Left ventricle myocardium inferior (tissue), 1 donor: Measurements from ENCODE around the gene VIPR2. TPM values are rescaled to one million over a fixed set of nuclear protein-coding genes. Genes with fewer than 3 reads are reported as not detected.
A peak's percentile ranks its signal among the peaks of the same experiment; 100 is the strongest.

Experiments used
- DNase-seq: peaks from one replicate; pipeline ENCODE4 v3.0.0-alpha.2; 2020
- H3K27ac ChIP-seq: fragments of 200-600 bp; replicated peaks from 2 replicates; pipeline ENCODE4 v1.8.0; 2021
- H3K27me3 ChIP-seq: fragments of 200-600 bp; 2 replicates; pipeline ENCODE4 v1.8.0; 2021; ENCODE audit warnings: low read depth
- H3K36me3 ChIP-seq: fragments of 200-600 bp; 2 replicates; pipeline ENCODE4 v1.8.0; 2021
- H3K4me1 ChIP-seq: fragments of 200-600 bp; 2 replicates; pipeline ENCODE4 v1.8.0; 2021
- H3K4me3 ChIP-seq: fragments of 200-600 bp; 2 replicates; pipeline ENCODE4 v1.8.0; 2021; ENCODE audit warnings: mild to moderate bottlenecking, moderate library complexity
- H3K9me3 ChIP-seq: fragments of 200-600 bp; replicated peaks from 2 replicates; pipeline ENCODE4 v1.8.0; 2021
- CTCF ChIP-seq: fragments of 200-600 bp; IDR thresholded peaks from 2 replicates; pipeline ENCODE4 v1.8.0; 2021; ENCODE audit warnings: antibody characterized with exemption, mild to moderate bottlenecking, borderline replicate concordance
- intact Hi-C: fragments of 100-400 bp; cut with micrococcal nuclease; formaldehyde crosslinking; loops from one replicate; pipeline ENCODE4 v1.11.0; 2022
- total RNA-seq: library from RNA; stranded (reverse); fragmentation: NEBNext Ultra II Directional; extraction: Animal tissue kit (Norgen Biotek cat#: 25700); gene quantifications from one replicate; pipeline ENCODE4 v1.2.1, GENCODE V29; 2021
- donor health status: DM: no; HTN: yes; CAD: no; lungs with severe emphysema.

The VIPR2 gene
- total RNA-seq, 1 donor from 2014 or later: 17.5 TPM

GRCh38 chr7:159067576-159068487, 76.8 kb downstream of the VIPR2 start:
- TF ChIP-seq CTCF: no peak
- intact Hi-C loops: no loop called here
- peak overlapping the region; percentile 19 for H3K4me3 ChIP-seq
- peak overlapping the region; percentile 87 for H3K27ac ChIP-seq
- H3K36me3 ChIP-seq: no peaks in the 10 kb centered on the region
- no peak for DNase-seq
- H3K9me3 ChIP-seq: no peaks in the 10 kb centered on the region
- H3K4me1 ChIP-seq: peaks cover 70% of the 10 kb centered on the region
- H3K27me3 ChIP-seq: no peaks in the 10 kb centered on the region

GRCh38 chr7:159066816-159067575, 77.7 kb downstream of the VIPR2 start:
- Histone ChIP-seq H3K4me3 (no peak overlapping the region), H3K27me3 (no peaks in the 10 kb centered on the region), H3K36me3 (no peaks in the 10 kb centered on the region), H3K27ac (peak overlapping the region; percentile 87), H3K4me1 (peaks cover 70% of the 10 kb centered on the region), H3K9me3 (no peaks in the 10 kb centered on the region)
- intact Hi-C loops: no loop called here
- no peak for DNase-seq
- no peak for TF ChIP-seq CTCF

GRCh38 chr7:159065852-159066480, 78.7 kb downstream of the VIPR2 start:
- H3K27me3 ChIP-seq: no peaks in the 10 kb centered on the region
- H3K9me3 ChIP-seq: no peaks in the 10 kb centered on the region
- peaks cover 66% of the 10 kb centered on the region for H3K4me1 ChIP-seq
- no peak overlapping the region for H3K4me3 ChIP-seq
- intact Hi-C loops: no loop called here
- H3K27ac ChIP-seq: peak overlapping the region; percentile 87
- no peak for TF ChIP-seq CTCF
- no peak for DNase-seq
- no peaks in the 10 kb centered on the region for H3K36me3 ChIP-seq

GRCh38 chr7:159064816-159065510, 79.7 kb downstream of the VIPR2 start:
- peak overlapping the region; percentile 87 for H3K27ac ChIP-seq
- no peaks in the 10 kb centered on the region for H3K27me3 ChIP-seq
- peaks cover 56% of the 10 kb centered on the region for H3K4me1 ChIP-seq
- no peaks in the 10 kb centered on the region for H3K9me3 ChIP-seq
- intact Hi-C loops: no loop called here
- H3K36me3 ChIP-seq: no peaks in the 10 kb centered on the region
- no peak for TF ChIP-seq CTCF
- DNase-seq: peak; percentile 79
- H3K4me3 ChIP-seq: peak overlapping the region; percentile 11
